HEK293 (cell line): ENCODE data around the gene IP6K3.

Experiments
- CTCF ChIP-seq: fragments of 450-650 bp; formaldehyde crosslinking; IDR thresholded peaks from 2 replicates; pipeline ENCODE4 v1.5.1; 2016; ENCODE audit warnings: missing biosample characterization, missing genetic modification characterization
- TCF7L2 ChIP-seq: IDR thresholded peaks from 2 replicates; pipeline ENCODE4 v1.6.1; 2011; ENCODE audit warnings: low read depth, mild to moderate bottlenecking, inconsistent platforms, low read length, moderate library complexity, borderline replicate concordance
- YY1 ChIP-seq: fragments of 450-650 bp; formaldehyde crosslinking; IDR thresholded peaks from 2 replicates; pipeline ENCODE4 v1.5.1; 2018; ENCODE audit warnings: missing biosample characterization, missing genetic modification characterization
- ZNF169 ChIP-seq: fragments of 450-650 bp; formaldehyde crosslinking; IDR thresholded peaks from 2 replicates; pipeline ENCODE4 v1.5.1; 2016; ENCODE audit warnings: missing biosample characterization, missing genetic modification characterization
- ZNF544 ChIP-seq: fragments of 450-650 bp; formaldehyde crosslinking; IDR thresholded peaks from 2 replicates; pipeline ENCODE4 v1.5.0; 2017; ENCODE audit warnings: missing biosample characterization, missing genetic modification characterization
- ZNF580 ChIP-seq: fragments of 450-650 bp; formaldehyde crosslinking; IDR thresholded peaks from 2 replicates; pipeline ENCODE4 v1.5.1; 2016; ENCODE audit warnings: missing biosample characterization, missing genetic modification characterization
- ZNF670 ChIP-seq: fragments of 450-650 bp; formaldehyde crosslinking; IDR thresholded peaks from 2 replicates; pipeline ENCODE4 v1.5.1; 2016; ENCODE audit warnings: missing biosample characterization, missing genetic modification characterization, low read depth
- TF ChIP-seq, protein P1 (sequence below): fragments of 450-650 bp; formaldehyde crosslinking; conservative IDR thresholded peaks from 2 replicates; pipeline ENCODE4 v1.5.1; 2016; ENCODE audit warnings: low read depth, missing biosample characterization, missing genetic modification characterization
- TF ChIP-seq, protein P2 (sequence below): fragments of 450-650 bp; formaldehyde crosslinking; IDR thresholded peaks from 2 replicates; pipeline ENCODE4 v1.5.1; 2017; ENCODE audit warnings: missing biosample characterization, missing genetic modification characterization

GRCh38 chr6:33765368-33765767, 18.7 kb upstream of the IP6K3 start:
- TF ChIP-seq ZNF544 (tag by site-specific recombination) (no peak), CTCF (tag by site-specific recombination) (no peak), YY1 (tag by site-specific recombination) (no peak), TCF7L2 (no peak), ZNF670 (tag by site-specific recombination) (no peak), ZNF169 (tag by site-specific recombination) (no peak), ZNF580 (tag by site-specific recombination) (no peak)
- TF ChIP-seq, protein P1, sequence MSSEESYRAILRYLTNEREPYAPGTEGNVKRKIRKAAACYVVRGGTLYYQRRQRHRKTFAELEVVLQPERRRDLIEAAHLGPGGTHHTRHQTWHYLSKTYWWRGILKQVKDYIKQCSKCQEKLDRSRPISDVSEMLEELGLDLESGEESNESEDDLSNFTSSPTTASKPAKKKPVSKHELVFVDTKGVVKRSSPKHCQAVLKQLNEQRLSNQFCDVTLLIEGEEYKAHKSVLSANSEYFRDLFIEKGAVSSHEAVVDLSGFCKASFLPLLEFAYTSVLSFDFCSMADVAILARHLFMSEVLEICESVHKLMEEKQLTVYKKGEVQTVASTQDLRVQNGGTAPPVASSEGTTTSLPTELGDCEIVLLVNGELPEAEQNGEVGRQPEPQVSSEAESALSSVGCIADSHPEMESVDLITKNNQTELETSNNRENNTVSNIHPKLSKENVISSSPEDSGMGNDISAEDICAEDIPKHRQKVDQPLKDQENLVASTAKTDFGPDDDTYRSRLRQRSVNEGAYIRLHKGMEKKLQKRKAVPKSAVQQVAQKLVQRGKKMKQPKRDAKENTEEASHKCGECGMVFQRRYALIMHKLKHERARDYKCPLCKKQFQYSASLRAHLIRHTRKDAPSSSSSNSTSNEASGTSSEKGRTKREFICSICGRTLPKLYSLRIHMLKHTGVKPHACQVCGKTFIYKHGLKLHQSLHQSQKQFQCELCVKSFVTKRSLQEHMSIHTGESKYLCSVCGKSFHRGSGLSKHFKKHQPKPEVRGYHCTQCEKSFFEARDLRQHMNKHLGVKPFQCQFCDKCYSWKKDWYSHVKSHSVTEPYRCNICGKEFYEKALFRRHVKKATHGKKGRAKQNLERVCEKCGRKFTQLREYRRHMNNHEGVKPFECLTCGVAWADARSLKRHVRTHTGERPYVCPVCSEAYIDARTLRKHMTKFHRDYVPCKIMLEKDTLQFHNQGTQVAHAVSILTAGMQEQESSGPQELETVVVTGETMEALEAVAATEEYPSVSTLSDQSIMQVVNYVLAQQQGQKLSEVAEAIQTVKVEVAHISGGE (tag by site-specific recombination), result no peak
- TF ChIP-seq, protein P2, sequence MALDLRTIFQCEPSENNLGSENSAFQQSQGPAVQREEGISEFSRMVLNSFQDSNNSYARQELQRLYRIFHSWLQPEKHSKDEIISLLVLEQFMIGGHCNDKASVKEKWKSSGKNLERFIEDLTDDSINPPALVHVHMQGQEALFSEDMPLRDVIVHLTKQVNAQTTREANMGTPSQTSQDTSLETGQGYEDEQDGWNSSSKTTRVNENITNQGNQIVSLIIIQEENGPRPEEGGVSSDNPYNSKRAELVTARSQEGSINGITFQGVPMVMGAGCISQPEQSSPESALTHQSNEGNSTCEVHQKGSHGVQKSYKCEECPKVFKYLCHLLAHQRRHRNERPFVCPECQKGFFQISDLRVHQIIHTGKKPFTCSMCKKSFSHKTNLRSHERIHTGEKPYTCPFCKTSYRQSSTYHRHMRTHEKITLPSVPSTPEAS (tag by site-specific recombination), result no peak
